Medulla oblongata (tissue), 1 donor: ENCODE data around the gene ZNF124.
A peak's percentile ranks its signal among the peaks of the same experiment; 100 is the strongest.
"Not testable (repeated sequence)": the region's sequence is repeated elsewhere in the genome, so short reads cannot be mapped to it uniquely, and the experiment has no call there.

Experiments used
- DNase-seq: peaks from one replicate; pipeline ENCODE4 v3.0.0-alpha.2; 2015; ENCODE audit errors: extremely low spot score

Gene ZNF124

GRCh38 chr1:247171875-247172563 is at the start of gene ZNF124:
Gene ZNF124, minus strand, starts transcription at chr1:247172020. Its CDS starts 143 bp downstream, at chr1:247171877.
- DNase-seq, result peak; percentile 46

DNA sequence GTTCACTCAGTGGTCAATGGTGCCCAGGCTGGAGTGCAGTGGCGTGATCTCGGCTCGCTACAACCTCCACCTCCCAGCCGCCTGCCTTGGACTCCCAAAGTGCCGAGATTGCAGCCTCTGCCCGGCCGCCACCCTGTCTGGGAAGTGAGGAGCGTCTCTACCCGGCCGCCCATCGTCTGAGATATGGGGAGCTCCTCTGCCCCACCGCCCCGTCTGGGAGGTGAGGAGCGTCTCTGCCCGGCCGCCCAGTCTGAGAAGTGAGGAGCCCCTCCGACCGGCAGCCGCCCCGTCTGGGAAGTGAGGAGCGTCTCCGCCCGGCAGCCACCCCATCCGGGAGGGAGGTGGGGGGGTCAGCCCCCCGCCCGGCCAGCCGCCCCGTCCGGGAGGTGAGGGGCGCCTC is 48.5 kb upstream of the ZNF124 start:
- not testable (repeated sequence) for DNase-seq

DNA sequence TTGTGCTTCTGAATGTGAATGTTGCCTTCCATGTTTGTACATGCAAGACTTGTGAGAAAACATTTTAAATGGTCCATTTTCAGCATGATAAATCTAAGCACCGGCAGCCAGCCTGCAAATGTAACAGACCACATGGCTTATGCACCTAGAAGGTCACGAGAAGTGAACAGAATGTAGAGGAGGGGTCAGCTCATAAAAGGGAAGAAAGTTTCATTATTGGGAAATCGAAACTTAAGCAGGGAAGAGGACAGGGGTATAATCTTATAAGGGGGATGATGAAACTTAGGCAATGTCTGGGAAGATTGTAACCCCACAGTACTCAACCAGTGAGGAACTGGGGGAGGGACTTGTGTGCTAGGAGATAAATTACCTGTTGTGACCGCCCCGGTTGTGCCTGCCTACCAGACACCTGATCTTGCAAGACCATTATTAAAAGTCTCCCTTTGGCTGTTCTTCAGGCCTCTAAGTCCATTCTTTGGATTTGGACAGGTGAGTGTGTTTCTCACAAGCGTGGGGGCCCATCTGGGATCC is 46.4 kb upstream of the ZNF124 start:
- DNase-seq, result no peak

GRCh38 chr1:247216261-247216660 is 44.4 kb upstream of the ZNF124 start:
- DNase-seq, result no peak

DNA sequence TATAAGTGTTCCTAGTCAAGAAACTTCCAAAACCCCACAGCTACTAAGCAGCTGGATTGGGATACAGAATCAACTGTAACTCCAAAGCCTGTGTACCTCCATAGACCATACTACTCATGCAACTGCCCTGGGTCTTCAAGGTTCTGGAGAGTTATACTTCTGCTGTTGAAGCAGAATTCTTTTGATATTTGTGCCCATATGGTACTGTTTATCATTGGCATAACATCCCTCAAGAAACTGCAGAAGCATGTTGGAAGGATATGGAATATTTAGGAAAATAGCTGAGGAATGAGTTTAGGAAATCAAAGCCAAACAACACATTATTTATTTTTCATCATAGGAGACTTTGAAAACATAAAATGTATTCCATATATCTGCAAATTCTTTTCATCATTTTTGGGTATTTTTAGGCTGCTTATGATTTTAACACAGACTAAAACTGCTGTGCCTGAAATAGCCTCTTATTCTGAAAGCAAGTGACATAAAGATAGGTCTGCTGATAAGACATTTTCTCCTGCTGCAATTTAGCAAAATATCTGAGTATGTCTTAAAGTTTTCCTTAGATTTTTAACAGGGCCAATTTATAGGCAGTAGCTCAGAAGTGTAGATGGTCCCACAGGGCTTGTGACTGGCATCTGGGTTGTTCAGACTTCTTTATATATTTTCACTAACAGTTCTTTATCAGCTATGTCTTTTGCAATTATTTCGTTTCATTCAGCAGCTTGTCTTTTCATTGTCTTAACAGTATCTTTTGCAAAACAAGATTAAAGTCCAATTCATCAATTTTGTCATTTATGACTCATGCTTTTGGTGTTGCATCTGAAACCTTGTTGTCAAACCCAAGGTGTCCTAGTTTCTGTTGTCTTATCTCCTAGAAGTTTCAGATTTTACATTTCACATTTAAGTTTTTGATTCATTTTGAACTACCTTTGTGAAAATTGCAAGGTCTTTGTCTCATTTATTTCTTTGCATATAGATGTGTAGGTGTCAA is 41.1 kb upstream of the ZNF124 start:
- DNase-seq, result no peak

DNA sequence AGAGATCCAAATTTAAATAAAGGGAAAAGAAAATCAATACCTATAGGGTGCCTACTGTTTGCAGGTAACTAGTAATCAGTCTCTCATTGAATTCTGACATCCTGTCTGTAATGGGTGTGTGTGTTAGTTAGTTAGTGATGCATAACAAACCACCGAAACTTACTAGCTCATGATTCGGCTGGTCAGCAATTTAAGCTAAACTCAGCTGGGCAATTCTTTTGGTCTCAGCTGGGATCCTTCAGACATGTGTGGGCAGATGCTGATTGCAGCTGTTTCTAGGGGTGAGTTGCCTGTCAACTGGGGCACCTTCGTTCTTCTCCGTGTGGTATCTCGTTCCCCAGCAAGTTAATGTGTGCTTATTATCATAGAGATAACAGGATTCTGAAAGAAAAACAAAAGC is 40.2 kb upstream of the ZNF124 start:
- no peak for DNase-seq

DNA sequence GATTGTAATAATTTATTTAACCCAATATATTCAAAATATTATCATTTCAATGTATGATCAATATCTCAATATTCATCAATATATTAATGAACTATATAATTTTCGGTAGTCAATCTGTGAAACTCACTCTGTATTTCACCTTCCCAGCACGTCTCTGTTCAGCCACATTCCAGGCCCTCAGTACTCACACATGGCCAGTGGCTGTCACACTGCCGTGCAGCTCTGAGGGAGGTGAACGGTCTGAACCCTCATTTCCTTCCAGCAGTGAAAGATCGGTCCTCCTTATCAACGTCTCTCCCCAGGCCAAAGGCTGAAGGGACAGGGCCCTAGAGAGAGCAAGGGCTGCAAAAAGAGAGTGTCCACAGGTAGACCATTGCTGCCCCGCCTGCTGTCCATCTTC is 39.5 kb upstream of the ZNF124 start:
- peak; percentile 3 for DNase-seq

DNA sequence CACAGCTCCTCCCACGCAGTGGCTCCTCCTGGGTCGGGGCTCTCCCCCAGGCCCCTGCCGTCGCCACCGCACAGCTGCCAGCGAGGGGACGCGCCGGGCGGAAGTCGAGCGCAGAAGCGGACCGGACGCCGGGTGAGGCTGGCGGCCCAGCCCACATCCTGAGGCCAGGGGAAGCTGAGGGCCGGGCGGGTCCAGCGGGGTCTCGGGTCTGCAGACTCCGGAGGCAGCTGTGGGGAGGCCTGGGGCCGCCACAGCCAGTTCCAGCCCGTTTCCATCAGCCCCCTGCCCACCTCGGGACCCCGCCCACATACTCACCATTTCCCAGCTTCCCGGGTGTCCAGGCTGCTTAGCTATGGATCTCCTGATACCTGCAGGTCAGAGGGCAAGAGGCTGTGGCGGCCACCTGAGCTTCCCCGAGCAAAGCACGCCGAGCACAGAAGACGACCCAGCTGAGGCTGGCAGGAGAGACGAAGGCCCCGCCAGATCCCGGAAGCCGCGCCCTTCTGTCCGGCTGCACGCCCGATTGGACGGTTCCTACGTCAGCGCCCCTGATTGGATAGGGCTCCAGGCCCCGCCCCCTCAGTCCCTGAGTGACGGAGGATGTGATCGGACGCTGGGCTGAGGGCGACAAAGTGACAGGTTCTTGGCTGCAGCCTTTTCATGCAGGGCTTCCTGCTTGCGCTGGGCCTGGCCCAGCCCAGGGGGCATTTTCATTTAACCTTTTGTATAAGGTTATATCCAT is 38.7 kb upstream of the ZNF124 start:
- DNase-seq, result peak; percentile 99

DNA sequence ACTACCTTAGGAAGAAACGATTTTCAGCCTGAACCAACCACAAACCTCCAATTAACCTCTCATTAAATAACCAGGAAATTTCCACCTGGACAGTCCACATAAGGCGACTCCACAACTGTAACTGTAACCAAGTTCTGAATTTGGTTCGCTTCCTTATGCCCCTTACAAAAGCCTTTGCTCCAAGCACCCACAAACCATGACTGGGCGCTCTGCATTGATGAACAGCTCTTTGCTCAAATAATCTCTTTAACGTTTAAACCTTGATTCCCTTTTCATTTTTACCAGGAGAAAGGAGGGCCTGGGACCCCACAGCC is 38.2 kb upstream of the ZNF124 start:
- DNase-seq, result peak; percentile 16

- no peak for DNase-seq
These were observed 37.6 kb upstream of the ZNF124 start for GRCh38 chr1:247209396-247209795.

DNA sequence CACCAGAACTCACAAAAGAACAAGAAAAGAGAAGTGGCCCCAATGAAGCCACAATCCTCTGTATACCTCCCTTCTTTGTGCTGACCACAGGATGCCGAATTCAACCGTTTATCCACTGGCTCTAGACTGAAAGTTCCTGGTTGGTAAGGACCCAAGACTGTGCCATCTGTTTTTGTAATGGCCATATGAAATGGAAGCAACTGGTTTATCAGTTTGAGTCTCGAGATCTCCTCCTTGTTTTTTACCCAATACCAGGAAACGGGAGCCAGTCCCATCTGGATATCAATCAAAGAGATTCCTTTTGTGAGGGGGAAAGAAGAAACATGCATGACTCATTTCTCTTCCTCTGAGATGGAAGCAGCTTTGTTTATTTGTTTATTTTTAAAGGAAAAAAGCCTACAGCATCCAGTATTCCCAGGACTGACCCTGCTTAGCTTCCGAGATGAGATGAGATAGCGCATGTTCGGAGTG is 32.4 kb upstream of the ZNF124 start:
- no peak for DNase-seq

GRCh38 chr1:247198781-247199180 is 27.0 kb upstream of the ZNF124 start:
- no peak for DNase-seq

- DNase-seq, result no peak
These were observed 22.1 kb upstream of the ZNF124 start for GRCh38 chr1:247193958-247194357.

DNA sequence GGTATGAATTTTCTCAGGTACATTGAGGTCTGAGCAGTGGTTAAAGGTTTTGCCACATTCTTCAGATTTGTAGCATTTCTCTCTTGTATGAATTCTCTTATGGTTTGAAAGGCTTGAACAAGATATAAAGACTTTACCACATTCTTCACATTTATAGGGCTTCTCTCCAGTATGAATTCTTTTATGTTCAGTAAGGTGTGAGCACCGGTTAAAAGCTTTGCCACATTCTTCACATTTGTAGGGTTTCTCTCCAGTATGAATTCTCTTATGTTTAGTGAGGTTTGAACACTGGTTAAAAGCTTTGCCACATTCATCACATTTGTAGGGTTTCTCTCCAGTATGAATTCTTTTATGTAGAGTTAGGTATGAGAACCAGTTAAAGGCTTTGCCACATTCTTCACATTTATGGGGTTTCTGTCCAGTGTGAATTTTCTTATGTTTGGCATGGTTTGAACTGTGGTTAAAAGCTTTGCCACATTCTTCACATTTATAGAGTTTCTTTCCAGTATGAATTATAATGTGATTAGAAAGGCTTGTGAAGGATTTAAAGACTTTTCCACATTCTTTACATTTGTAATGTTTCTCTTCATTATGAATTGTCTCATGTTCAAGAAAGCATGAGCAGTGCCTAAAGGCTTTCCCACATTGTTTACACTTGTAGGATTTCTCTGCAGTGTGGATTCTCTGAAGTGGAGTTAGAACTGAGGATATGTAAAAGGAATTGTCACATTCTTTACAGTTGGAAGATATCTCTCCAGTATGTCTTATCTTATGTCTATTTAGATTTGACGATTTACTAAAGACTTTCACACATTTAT is 18.4 kb upstream of the ZNF124 start:
- no peak for DNase-seq

- no peak for DNase-seq
These were observed 13.8 kb upstream of the ZNF124 start for GRCh38 chr1:247185667-247186066.

DNA sequence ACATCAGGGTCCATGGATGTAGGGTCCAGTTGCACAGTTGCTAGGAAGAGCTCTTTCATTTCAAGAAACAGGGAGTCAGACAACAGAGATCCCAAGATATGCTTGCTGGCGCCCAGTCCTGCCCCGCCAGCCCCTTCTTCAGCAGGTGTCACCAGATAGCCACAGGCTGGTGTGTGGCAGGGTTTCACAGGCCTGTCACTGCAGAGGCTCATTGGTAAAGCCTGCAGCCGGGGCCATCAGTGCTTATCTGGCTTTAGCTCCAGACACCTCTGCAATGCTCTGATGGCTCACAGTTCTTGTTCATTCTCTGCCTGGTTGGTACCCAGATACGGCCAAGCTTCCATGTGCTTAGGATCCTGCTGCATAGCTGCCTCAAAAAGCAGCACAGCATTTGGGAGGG is 12.4 kb upstream of the ZNF124 start:
- no peak for DNase-seq

DNA sequence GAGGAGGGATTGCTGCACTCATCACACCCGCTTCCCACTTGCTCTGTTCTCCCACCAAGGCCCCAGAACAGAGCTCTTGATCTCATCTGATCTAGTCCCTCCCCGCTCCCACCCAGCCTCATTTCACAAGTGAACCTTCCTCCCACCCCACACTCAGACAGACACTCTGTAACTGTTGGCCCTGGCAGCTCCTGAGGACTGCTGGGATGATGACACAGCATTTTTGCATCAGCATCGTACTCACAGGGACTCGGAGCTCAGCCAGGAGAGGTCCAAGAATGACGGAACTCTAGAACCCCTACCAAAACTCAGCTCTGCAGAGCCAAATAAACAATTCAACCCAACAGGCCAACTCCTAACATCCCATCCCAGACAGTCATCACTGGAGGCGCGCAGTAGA is 11.2 kb upstream of the ZNF124 start:
- DNase-seq, result no peak

GRCh38 chr1:247180581-247180980 is 8.8 kb upstream of the ZNF124 start:
- DNase-seq, result no peak

DNA sequence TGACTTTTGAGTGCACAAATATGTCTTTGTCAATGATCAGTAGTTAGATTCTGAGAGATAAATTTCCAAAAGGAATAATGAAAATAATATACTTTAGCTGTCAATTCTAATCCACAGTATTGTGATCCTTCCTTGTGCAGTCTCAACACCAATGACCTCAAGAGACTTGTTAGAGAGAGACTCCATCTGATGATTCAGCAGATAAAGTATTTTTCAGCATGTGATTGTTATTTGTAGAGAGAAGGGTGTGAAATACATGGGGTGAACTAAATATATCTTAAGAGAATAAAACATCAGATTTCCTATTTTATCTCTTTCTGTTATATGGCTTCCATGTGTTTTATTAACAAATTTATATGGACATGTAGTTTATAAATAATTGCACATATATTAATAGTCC is 5.9 kb upstream of the ZNF124 start:
- no peak for DNase-seq

- DNase-seq, result no peak
These were observed 3.6 kb upstream of the ZNF124 start for GRCh38 chr1:247175458-247175857.

DNA sequence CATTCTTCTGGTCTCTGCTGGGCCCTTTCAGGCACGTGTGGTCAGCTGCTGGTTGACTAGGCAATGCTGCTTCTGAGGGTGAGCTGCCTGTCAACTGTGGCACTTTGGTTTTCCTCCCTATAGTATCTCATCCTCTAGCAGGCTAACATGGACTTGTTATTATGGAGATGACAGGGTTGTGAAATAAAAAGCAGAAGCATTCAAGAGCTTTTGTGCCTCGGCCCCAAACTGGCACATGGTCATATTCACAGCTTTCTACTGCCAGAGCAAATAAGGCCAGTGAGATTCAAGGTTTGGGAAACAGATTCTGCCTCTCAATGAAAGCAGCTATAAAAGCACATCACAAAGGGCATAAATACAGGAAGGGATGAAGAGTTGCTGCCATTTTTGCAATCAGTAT is 1.6 kb upstream of the ZNF124 start:
- DNase-seq, result peak; percentile 2
